Measurements from ENCODE around the gene MIB2. TPM values are rescaled to one million over a fixed set of nuclear protein-coding genes. Genes with fewer than 3 reads are reported as not detected.
A peak's percentile ranks its signal among the peaks of the same experiment; 100 is the strongest.

MIB2 gene
- total RNA-seq (10 to 100 TPM; 45.0 to 77.7 TPM), polyA plus RNA-seq (100 to 1,000 TPM in 1 of 2 donors, 10 to 100 TPM in 1; 20.4 to 220 TPM)
- long read RNA-seq, donor 1, partial matches to known transcripts, result 16 of 27 reads
- long read RNA-seq, donor 1, other reads (novel, unspliced or antisense), result 7 of 27 reads
- long read RNA-seq, donor 2, transcript MIB2-201 (20 exons, 3,290 nt), result major isoform, 6 of 86 reads
- long read RNA-seq, donor 2, partial matches to known transcripts, result 43 of 86 reads
- long read RNA-seq, donor 2, other reads (novel, unspliced or antisense), result 31 of 86 reads

- DNase-seq, result peak; percentile 97 to 99
Observed at GRCh38 chr1:1615256-1616044, at the start of gene MIB2. MIB2 (plus strand) TSS chr1:1615500; CDS start chr1:1623453, 7,953 bp downstream.

GRCh38 chr1:1567152-1567875, 48.0 kb upstream of the MIB2 start:
- H3K36me3 ChIP-seq (ENCODE audit: control insufficient read depth in 1 of 2, insufficient read depth in 2 of 2, low read length in 1 of 2), result peaks cover 0 to 5% of the 10 kb centered on the region in 2 donors
- 73 to 79% methylated on average over 31 of the region's 31 CpGs for WGBS, 2 donors
- H3K27me3 ChIP-seq (ENCODE audit: control insufficient read depth in 1 of 2, insufficient read depth in 2 of 2, low read length in 1 of 2), result no peaks in the 10 kb centered on the region
- DNase-seq, result no peak
- H3K9me3 ChIP-seq (ENCODE audit: control insufficient read depth, low read length), result no peaks in the 10 kb centered on the region
- no peak for ATAC-seq (ENCODE audit: low FRiP score)
- H3K4me3 ChIP-seq (ENCODE audit: low read length in 2 of 2), result no peak overlapping the region
- no peaks in the 10 kb centered on the region for H3K4me1 ChIP-seq (ENCODE audit: control insufficient read depth in 1 of 2, insufficient read depth in 2 of 2, low read length in 2 of 2)
- no peak overlapping the region for H3K27ac ChIP-seq (ENCODE audit: low read depth in 1 of 2, low read length in 2 of 2)
- intact Hi-C loops (cut with DNase I), result no loop called here

More at GRCh38 chr1:1615256-1616044, at the start of gene MIB2:
- Histone ChIP-seq H3K4me3 (ENCODE audit: low read length in 2 of 2) (peak within 1 kb of the TSS; percentile 65 to 83), H3K36me3 (ENCODE audit: control insufficient read depth in 1 of 2, insufficient read depth in 2 of 2, low read length in 1 of 2) (no peaks in the 10 kb centered on the region), H3K27me3 (ENCODE audit: control insufficient read depth in 1 of 2, insufficient read depth in 2 of 2, low read length in 1 of 2) (no peaks in the 10 kb centered on the region), H3K4me1 (ENCODE audit: control insufficient read depth in 1 of 2, insufficient read depth in 2 of 2, low read length in 2 of 2) (no peaks in the 10 kb centered on the region), H3K27ac (ENCODE audit: low read depth in 1 of 2, low read length in 2 of 2) (peak within 1 kb of the TSS; percentile 71 to 92), H3K9me3 (ENCODE audit: control insufficient read depth, low read length) (no peaks in the 10 kb centered on the region)
- 0% methylated on average over 98 to 107 of the region's 107 CpGs for WGBS, 2 donors
- intact Hi-C loops (cut with DNase I), result no loop called here
- peak; percentile 98 for ATAC-seq (ENCODE audit: low FRiP score)

GRCh38 chr1:1567891-1568291, 47.4 kb upstream of the MIB2 start:
- Histone ChIP-seq H3K27me3 (ENCODE audit: control insufficient read depth in 1 of 2, insufficient read depth in 2 of 2, low read length in 1 of 2) (no peaks in the 10 kb centered on the region), H3K4me1 (ENCODE audit: control insufficient read depth in 1 of 2, insufficient read depth in 2 of 2, low read length in 2 of 2) (no peaks in the 10 kb centered on the region), H3K36me3 (ENCODE audit: control insufficient read depth in 1 of 2, insufficient read depth in 2 of 2, low read length in 1 of 2) (peaks cover 0 to 5% of the 10 kb centered on the region in 2 donors), H3K4me3 (ENCODE audit: low read length in 2 of 2) (no peak overlapping the region), H3K27ac (ENCODE audit: low read depth in 1 of 2, low read length in 2 of 2) (no peak overlapping the region), H3K9me3 (ENCODE audit: control insufficient read depth, low read length) (no peaks in the 10 kb centered on the region)
- no peak for ATAC-seq (ENCODE audit: low FRiP score)
- intact Hi-C loops (cut with DNase I), result no loop called here
- no peak for DNase-seq
- WGBS, 2 donors, result 66 to 69% methylated on average over 10 of the region's 10 CpGs

GRCh38 chr1:1569341-1569740, 46.0 kb upstream of the MIB2 start:
- 79 to 81% methylated on average over 7 of the region's 7 CpGs for WGBS, 2 donors
- peaks cover 0 to 1% of the 10 kb centered on the region in 2 donors for H3K36me3 ChIP-seq (ENCODE audit: control insufficient read depth in 1 of 2, insufficient read depth in 2 of 2, low read length in 1 of 2)
- ATAC-seq (ENCODE audit: low FRiP score), result no peak
- H3K4me3 ChIP-seq (ENCODE audit: low read length in 2 of 2), result no peak overlapping the region
- no peaks in the 10 kb centered on the region for H3K27me3 ChIP-seq (ENCODE audit: control insufficient read depth in 1 of 2, insufficient read depth in 2 of 2, low read length in 1 of 2)
- H3K9me3 ChIP-seq (ENCODE audit: control insufficient read depth, low read length), result no peaks in the 10 kb centered on the region
- intact Hi-C loops (cut with DNase I), result no loop called here
- no peak for DNase-seq
- H3K4me1 ChIP-seq (ENCODE audit: control insufficient read depth in 1 of 2, insufficient read depth in 2 of 2, low read length in 2 of 2), result no peaks in the 10 kb centered on the region
- H3K27ac ChIP-seq (ENCODE audit: low read depth in 1 of 2, low read length in 2 of 2), result no peak overlapping the region

- peak overlapping the region; percentile 95 for H3K27ac ChIP-seq (ENCODE audit: low read depth in 1 of 2, low read length in 2 of 2)
- DNase-seq, result peak; percentile 78 to 89
- H3K4me1 ChIP-seq (ENCODE audit: control insufficient read depth in 1 of 2, insufficient read depth in 2 of 2, low read length in 2 of 2), result peaks cover 0 to 4% of the 10 kb centered on the region in 2 donors
- WGBS, 2 donors, result 0% methylated on average over 89 to 96 of the region's 96 CpGs
- no peaks in the 10 kb centered on the region for H3K27me3 ChIP-seq (ENCODE audit: control insufficient read depth in 1 of 2, insufficient read depth in 2 of 2, low read length in 1 of 2)
- H3K36me3 ChIP-seq (ENCODE audit: control insufficient read depth in 1 of 2, insufficient read depth in 2 of 2, low read length in 1 of 2), result no peaks in the 10 kb centered on the region
- no peaks in the 10 kb centered on the region for H3K9me3 ChIP-seq (ENCODE audit: control insufficient read depth, low read length)
- peak overlapping the region; percentile 74 to 99 for H3K4me3 ChIP-seq (ENCODE audit: low read length in 2 of 2)
- ATAC-seq (ENCODE audit: low FRiP score), result peak; percentile 82
- intact Hi-C loops (cut with DNase I), result loop anchor here (1.0 to 2.0 kb wide), 2 partner anchors 40 to 63 kb away; no protein-coding TSS in a partner anchor
Observed at GRCh38 chr1:1573843-1574720, 41.2 kb upstream of the MIB2 start.

- H3K27me3 ChIP-seq (ENCODE audit: control insufficient read depth in 1 of 2, insufficient read depth in 2 of 2, low read length in 1 of 2), result no peaks in the 10 kb centered on the region
- H3K36me3 ChIP-seq (ENCODE audit: control insufficient read depth in 1 of 2, insufficient read depth in 2 of 2, low read length in 1 of 2), result no peaks in the 10 kb centered on the region
- intact Hi-C loops (cut with DNase I), result loop anchor here (1.0 to 2.0 kb wide), 2 partner anchors 39 to 64 kb away; no protein-coding TSS in a partner anchor
- H3K4me1 ChIP-seq (ENCODE audit: control insufficient read depth in 1 of 2, insufficient read depth in 2 of 2, low read length in 2 of 2), result peaks cover 0 to 4% of the 10 kb centered on the region in 2 donors
- peak within 1 kb of the TSS; percentile 74 to 99 for H3K4me3 ChIP-seq (ENCODE audit: low read length in 2 of 2)
- WGBS, 2 donors, result 1% methylated on average over 73 to 87 of the region's 87 CpGs
- H3K9me3 ChIP-seq (ENCODE audit: control insufficient read depth, low read length), result no peaks in the 10 kb centered on the region
- ATAC-seq (ENCODE audit: low FRiP score) (peak; percentile 96), DNase-seq (peak; percentile 96 to 98)
- peak within 1 kb of the TSS; percentile 95 for H3K27ac ChIP-seq (ENCODE audit: low read depth in 1 of 2, low read length in 2 of 2)
Observed at GRCh38 chr1:1574721-1575537, 40.4 kb upstream of the MIB2 start, which contains the start of gene SSU72. SSU72 (minus strand) TSS chr1:1574863; CDS start chr1:1574557, 306 bp downstream.

GRCh38 chr1:1577367-1578011, 37.8 kb upstream of the MIB2 start:
- Histone ChIP-seq H3K9me3 (ENCODE audit: control insufficient read depth, low read length) (no peaks in the 10 kb centered on the region), H3K4me3 (ENCODE audit: low read length in 2 of 2) (no peak overlapping the region), H3K27me3 (ENCODE audit: control insufficient read depth in 1 of 2, insufficient read depth in 2 of 2, low read length in 1 of 2) (no peaks in the 10 kb centered on the region), H3K27ac (ENCODE audit: low read depth in 1 of 2, low read length in 2 of 2) (no peak overlapping the region), H3K4me1 (ENCODE audit: control insufficient read depth in 1 of 2, insufficient read depth in 2 of 2, low read length in 2 of 2) (peaks cover 0 to 4% of the 10 kb centered on the region in 2 donors), H3K36me3 (ENCODE audit: control insufficient read depth in 1 of 2, insufficient read depth in 2 of 2, low read length in 1 of 2) (no peaks in the 10 kb centered on the region)
- intact Hi-C loops (cut with DNase I), result no loop called here
- 36 to 38% methylated on average over 10 of the region's 10 CpGs for WGBS, 2 donors
- DNase-seq, result no peak
- ATAC-seq (ENCODE audit: low FRiP score), result no peak

All from aorta (tissue), 5 donors.